BJ (cell line): ENCODE measurements around the gene CXADR. TPM values are rescaled to one million over a fixed set of nuclear protein-coding genes. Genes with fewer than 3 reads are reported as not detected.

ENCODE experiments used
- CTCF ChIA-PET: fragments of 350-600 bp; formaldehyde crosslinking; extraction: SDS; loops from one replicate; lab custom pipeline; 2021; ENCODE audit warnings: antibody characterized with exemption, inconsistent platforms; lab: Yijun Ruan, JAX
- POLR2A ChIA-PET: fragments of 300-600 bp; sonication (Branson Sonifier 250); formaldehyde crosslinking; extraction: SDS; loops from one replicate; lab custom pipeline; 2021; ENCODE audit warnings: antibody characterized with exemption; lab: Charles Lee
- DNase-seq: peaks from one replicate; pipeline ENCODE4 v3.0.0-alpha.2; 2011; ENCODE audit warnings: low read depth
- H3K27me3 ChIP-seq: 2 replicates; pipeline ENCODE4 v1.6.0; 2011; ENCODE audit warnings: low read length; ENCODE audit not compliant: control insufficient read depth, insufficient read depth
- H3K36me3 ChIP-seq: 2 replicates; pipeline ENCODE4 v1.5.1; 2011; ENCODE audit warnings: low read length; ENCODE audit not compliant: control insufficient read depth, insufficient read depth
- H3K4me3 ChIP-seq: 2 replicates; pipeline ENCODE4 v1.5.1; 2011; ENCODE audit warnings: low read depth, mild to moderate bottlenecking, control low read depth, low read length
- CTCF ChIP-seq: IDR thresholded peaks from 2 replicates; pipeline ENCODE4 v1.5.1; 2011; ENCODE audit warnings: low read depth, mild to moderate bottlenecking, control low read depth, inconsistent platforms, low read length, moderate library complexity; ENCODE audit not compliant: insufficient read depth
- polyA plus RNA-seq: library from polyadenylated mRNA; depleted of rRNA; stranded (reverse); fragments of >200 nt; gene quantifications from 2 replicates; pipeline ENCODE4 v1.2.3, GENCODE V29; 2011

Gene CXADR
- polyA plus RNA-seq, 1 experiment, result 0.02 TPM

- Histone ChIP-seq H3K27me3 (no peaks in the 10 kb centered on the region), H3K4me3 (no peak overlapping the region), H3K36me3 (peaks cover 9% of the 10 kb centered on the region)
- no peak for DNase-seq
- ChIA-PET POLR2A (no interaction called here), CTCF (interaction anchor here (1.2 kb wide), 1 partner anchor 91 kb away, joined by 3 read pairs; no protein-coding TSS in a partner anchor)
- no peak for TF ChIP-seq CTCF
Measured at GRCh38 chr21:17602874-17603273, 90.0 kb downstream of the CXADR start.

- no peak for DNase-seq
- H3K27me3 ChIP-seq, result no peaks in the 10 kb centered on the region
- peaks cover 1% of the 10 kb centered on the region for H3K36me3 ChIP-seq
- ChIA-PET CTCF (no interaction called here), POLR2A (interaction anchor here (0.6 kb wide), 1 partner anchor 145 kb away, joined by 8 read pairs; no protein-coding TSS in a partner anchor)
- TF ChIP-seq CTCF, result no peak
- no peak overlapping the region for H3K4me3 ChIP-seq
Measured at GRCh38 chr21:17607684-17608083, 94.8 kb downstream of the CXADR start.

GRCh38 chr21:17609681-17610080 lies 96.8 kb downstream of the CXADR start:
- H3K4me3 ChIP-seq, result no peak overlapping the region
- ChIA-PET POLR2A (no interaction called here), CTCF (no interaction called here)
- H3K27me3 ChIP-seq, result no peaks in the 10 kb centered on the region
- peaks cover 1% of the 10 kb centered on the region for H3K36me3 ChIP-seq
- TF ChIP-seq CTCF, result no peak
- no peak for DNase-seq

- Histone ChIP-seq H3K4me3 (peak overlapping the region; percentile 95), H3K36me3 (peaks cover 1% of the 10 kb centered on the region; the same call in 1 of the 2 replicates), H3K27me3 (no peaks in the 10 kb centered on the region)
- DNase-seq, result no peak
- ChIA-PET CTCF (interaction anchor here (0.9 to 1.0 kb wide), 4 partner anchors 10 to 224 kb away, joined by 3 to 6 read pairs (median 4); no protein-coding TSS in a partner anchor), POLR2A (interaction anchor here (0.5 kb wide), 1 partner anchor 661 kb away, joined by 3 read pairs; no protein-coding TSS in a partner anchor)
- TF ChIP-seq CTCF, result no peak
Measured at GRCh38 chr21:17610911-17611310, 98.1 kb downstream of the CXADR start.

- peak; percentile 65 for DNase-seq
- POLR2A ChIA-PET, result no interaction called here
- TF ChIP-seq CTCF, result 0 out of 2 replicates have a peak, but pooled peaks have one; percentile 2
- Histone ChIP-seq H3K36me3 (no peaks in the 10 kb centered on the region), H3K27me3 (no peaks in the 10 kb centered on the region), H3K4me3 (peak overlapping the region; percentile 95)
- CTCF ChIA-PET, result interaction anchor here (0.6 to 1.0 kb wide), 2 partner anchors 225 to 651 kb away, joined by 3 read pairs; no protein-coding TSS in a partner anchor
Measured at GRCh38 chr21:17611414-17612022, 98.7 kb downstream of the CXADR start.
